ENCODE data around the gene FAS. TPM values are rescaled to one million over a fixed set of nuclear protein-coding genes. Genes with fewer than 3 reads are reported as not detected.
A peak's percentile ranks its signal among the peaks of the same experiment; 100 is the strongest.

The FAS gene
- total RNA-seq, 1 donor, result 95.9 TPM

DNA sequence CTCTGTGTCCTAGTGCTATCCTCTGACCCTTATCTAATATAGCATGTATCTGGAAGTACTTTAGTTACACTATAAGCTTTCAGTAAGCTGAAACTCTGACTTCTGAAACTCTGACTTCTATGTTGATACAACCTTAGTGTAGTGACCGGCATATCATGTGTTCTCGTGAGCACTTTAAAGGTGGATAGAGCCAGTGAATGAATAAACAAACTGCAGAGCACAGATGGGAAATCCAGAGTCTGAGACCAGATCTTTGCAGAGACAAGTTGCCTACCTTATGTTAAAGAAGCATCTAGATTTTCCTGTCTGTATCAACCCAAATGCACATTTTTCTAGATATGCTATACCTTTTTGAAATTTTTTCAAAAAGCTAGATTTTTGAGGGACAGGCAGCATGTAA, 41.5 kb upstream of the FAS start:
- TF ChIP-seq, protein P1, sequence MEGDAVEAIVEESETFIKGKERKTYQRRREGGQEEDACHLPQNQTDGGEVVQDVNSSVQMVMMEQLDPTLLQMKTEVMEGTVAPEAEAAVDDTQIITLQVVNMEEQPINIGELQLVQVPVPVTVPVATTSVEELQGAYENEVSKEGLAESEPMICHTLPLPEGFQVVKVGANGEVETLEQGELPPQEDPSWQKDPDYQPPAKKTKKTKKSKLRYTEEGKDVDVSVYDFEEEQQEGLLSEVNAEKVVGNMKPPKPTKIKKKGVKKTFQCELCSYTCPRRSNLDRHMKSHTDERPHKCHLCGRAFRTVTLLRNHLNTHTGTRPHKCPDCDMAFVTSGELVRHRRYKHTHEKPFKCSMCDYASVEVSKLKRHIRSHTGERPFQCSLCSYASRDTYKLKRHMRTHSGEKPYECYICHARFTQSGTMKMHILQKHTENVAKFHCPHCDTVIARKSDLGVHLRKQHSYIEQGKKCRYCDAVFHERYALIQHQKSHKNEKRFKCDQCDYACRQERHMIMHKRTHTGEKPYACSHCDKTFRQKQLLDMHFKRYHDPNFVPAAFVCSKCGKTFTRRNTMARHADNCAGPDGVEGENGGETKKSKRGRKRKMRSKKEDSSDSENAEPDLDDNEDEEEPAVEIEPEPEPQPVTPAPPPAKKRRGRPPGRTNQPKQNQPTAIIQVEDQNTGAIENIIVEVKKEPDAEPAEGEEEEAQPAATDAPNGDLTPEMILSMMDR (IDR thresholded peaks at IDR 0.05; ENCODE audit: insufficient read depth, low read depth, low read length), result no peak
- peak overlapping the region; percentile 12 for H3K4me3 ChIP-seq (ENCODE audit: low read depth, low read length)
- DNase-seq (ENCODE audit: low read depth), result no peak

DNA sequence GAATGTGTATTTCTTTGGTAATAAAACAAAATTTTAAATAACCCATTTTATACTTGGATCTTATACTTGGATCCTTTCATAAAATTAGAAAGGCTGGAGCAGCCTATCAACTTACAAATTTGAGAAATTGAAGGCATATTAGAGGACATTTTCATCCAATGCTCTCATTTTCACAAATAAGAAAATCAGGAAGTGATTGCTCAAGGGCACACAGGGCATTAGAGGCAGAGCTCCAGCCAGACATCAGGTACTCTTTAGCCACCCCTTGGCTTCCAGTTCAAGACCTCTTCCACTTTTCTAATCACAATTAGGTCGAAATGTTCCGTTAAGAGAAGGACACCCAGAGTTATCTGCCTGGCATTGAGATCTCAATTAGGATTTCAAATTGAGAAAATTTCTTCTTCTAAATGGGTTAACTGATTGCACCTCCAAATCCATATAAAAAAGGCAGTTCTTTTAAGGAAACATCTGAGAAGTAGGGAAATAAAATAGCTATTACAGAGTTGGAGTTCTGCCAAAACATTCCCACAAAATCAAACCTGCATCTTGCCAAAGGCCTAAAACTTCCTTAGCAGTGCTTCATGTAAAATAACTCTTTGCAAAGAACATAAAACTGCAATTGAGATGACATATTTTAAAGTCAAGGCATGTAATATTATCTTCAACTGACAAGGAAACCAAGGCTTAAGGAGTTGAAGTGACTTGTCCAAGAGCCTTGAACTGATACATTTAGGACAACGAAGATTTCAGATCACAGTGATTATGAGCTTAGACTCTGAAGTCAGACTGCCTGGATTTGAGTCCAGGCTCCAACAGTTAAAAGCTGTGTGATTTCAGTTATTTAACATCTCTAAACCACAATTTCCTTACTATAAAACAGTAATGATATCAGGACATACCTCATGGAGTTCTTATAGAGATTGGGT, 40.4 kb upstream of the FAS start:
- H3K4me3 ChIP-seq (ENCODE audit: low read depth, low read length), result peak overlapping the region; percentile 54
- DNase-seq (ENCODE audit: low read depth), result no peak

DNA sequence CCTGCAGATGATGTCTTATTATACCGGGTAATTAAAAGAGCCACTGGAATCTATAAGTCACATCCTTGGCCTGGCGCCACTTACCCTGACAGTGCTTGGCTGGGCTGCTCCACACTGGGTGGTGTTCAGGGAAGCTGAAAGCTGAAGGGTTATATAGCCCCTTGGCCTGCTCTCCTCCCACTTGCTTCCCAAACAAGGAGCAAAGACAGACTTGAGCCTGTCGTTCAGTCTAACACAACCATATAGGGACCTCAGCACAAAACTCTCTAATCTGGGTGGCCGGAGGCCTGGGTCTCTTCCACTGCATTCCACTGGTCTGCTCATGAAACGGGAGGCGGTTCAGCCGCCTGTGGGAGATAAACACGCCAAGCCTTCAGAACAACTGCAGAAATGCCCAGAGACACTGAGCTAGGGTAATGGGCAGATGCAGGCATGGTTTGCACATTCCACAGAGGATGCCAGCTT, 37.9 kb upstream of the FAS start, which contains the start of gene ACTA2:
ACTA2 (minus strand) TSS at position 127 of the 465 bp plus-strand sequence. CDS start 3,843 bp downstream, outside the sequence.
- peak; percentile 65 for DNase-seq (ENCODE audit: low read depth)
- TF ChIP-seq, protein P1 (IDR thresholded peaks at IDR 0.05; ENCODE audit: insufficient read depth, low read depth, low read length), result no peak
- peak within 1 kb of the TSS; percentile 54 for H3K4me3 ChIP-seq (ENCODE audit: low read depth, low read length)

More for the DNA sequence above, 40.4 kb upstream of the FAS start:
- TF ChIP-seq, protein P1 (IDR thresholded peaks at IDR 0.05; ENCODE audit: insufficient read depth, low read depth, low read length), result no peak

DNA sequence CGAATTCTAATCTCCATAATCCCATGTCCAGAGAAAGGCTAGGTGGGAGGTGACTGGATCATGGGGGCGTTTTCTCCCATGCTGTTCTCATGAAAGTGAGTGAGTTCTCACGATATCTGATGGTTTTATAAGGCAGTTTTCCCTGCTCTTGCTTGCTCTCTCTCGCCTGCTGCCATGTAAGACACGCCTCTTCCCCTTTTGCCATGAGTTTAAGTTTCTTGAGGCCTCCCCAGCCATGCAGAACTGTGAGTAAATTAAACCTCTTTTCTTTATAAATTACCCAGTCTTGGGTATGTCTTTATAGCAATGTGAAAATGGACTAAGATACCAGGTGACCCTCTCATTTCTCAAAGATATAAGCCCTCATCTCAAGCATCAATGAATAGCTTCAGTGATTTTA, 36.9 kb upstream of the FAS start:
- no peak for DNase-seq (ENCODE audit: low read depth)
- TF ChIP-seq, protein P1 (IDR thresholded peaks at IDR 0.05; ENCODE audit: insufficient read depth, low read depth, low read length), result no peak
- no peak overlapping the region for H3K4me3 ChIP-seq (ENCODE audit: low read depth, low read length)

DNA sequence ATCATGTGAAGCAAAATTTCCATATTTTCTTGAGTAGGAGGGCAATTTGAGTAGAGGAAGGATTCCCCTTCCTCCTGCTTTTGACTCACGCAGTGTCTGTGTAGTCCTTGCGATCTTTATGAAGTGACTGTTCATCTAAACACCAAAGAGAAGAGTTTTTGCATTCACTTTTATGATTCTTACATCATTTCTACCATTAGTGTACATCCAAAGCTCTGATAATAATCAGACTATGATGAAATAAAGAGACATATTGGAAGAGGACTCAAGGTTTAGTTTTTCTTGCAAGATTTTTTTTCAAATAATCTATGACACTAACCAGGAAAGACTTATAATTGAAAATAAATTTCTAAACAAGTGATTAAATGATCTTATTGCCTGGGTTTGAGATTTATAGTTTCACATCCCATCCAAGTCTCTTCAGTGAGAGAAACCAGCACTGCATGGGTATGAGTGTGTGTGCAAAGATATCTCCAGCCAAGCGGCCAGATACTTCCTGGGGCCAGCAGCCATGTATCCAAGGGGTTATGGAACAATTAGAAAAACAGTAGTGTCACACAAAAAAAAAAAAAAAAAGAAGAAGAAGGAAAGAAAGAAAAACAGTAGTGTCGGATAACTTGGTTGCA, 36.0 kb upstream of the FAS start:
- DNase-seq (ENCODE audit: low read depth), result peak; percentile 51
- H3K4me3 ChIP-seq (ENCODE audit: low read depth, low read length), result no peak overlapping the region
- TF ChIP-seq, protein P1 (IDR thresholded peaks at IDR 0.05; ENCODE audit: insufficient read depth, low read depth, low read length), result no peak

DNA sequence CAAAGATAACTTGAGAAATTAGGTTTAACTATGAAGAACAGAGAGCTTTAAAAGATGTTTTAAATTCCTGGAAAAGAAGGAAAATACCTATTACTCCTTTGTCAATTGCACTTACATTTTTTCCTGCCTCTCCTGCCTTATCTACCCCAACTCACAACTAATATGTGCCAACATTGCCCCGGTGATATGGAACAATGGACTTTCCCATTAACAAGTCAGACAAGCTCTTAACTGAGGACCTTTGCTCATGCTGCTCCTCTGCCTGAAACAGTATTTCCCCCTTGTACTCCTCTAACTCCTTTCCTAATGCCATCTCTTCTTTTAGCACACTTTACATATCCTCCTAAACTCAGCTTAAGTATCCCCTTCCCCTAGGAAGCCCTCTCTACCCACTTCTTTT, 33.2 kb upstream of the FAS start:
- DNase-seq (ENCODE audit: low read depth), result no peak
- H3K4me3 ChIP-seq (ENCODE audit: low read depth, low read length), result no peak overlapping the region
- TF ChIP-seq, protein P1 (IDR thresholded peaks at IDR 0.05; ENCODE audit: insufficient read depth, low read depth, low read length), result no peak

Data from fibroblast of villous mesenchyme (primary cell).